Mesenchymal stem cell (in vitro differentiated cells and primary cell): ENCODE measurements around the gene QPRT.
"Not testable (repeated sequence)": the region's sequence is repeated elsewhere in the genome, so short reads cannot be mapped to it uniquely, and the experiment has no call there.

Experiments
- DNase-seq: peaks from one replicate; pipeline ENCODE4 v3.0.0-alpha.2; 2013
- H2AFZ ChIP-seq: one replicate; pipeline ENCODE4 v1.6.1; 2013; ENCODE audit warnings: low read depth, mild to moderate bottlenecking, control low read depth, inconsistent platforms, low read length, moderate library complexity
- H2AK5ac ChIP-seq: 2 replicates; pipeline ENCODE4 v1.6.1; 2013; ENCODE audit warnings: low read length, moderate library complexity, mild to moderate bottlenecking, inconsistent platforms; ENCODE audit not compliant: severe bottlenecking
- H2BK120ac ChIP-seq: one replicate; pipeline ENCODE4 v1.6.1; 2013; ENCODE audit warnings: low read depth, mild to moderate bottlenecking, inconsistent platforms, low read length, moderate library complexity
- H2BK12ac ChIP-seq, 2 experiments: one replicate each; pipeline ENCODE4 v1.6.1; 2013; ENCODE audit warnings: inconsistent platforms in 2 of 2, low read length in 2 of 2, mild to moderate bottlenecking in 2 of 2, moderate library complexity in 2 of 2, control low read depth in 1 of 2
- H2BK15ac ChIP-seq: one replicate; pipeline ENCODE4 v1.6.1; 2013; ENCODE audit warnings: mild to moderate bottlenecking, low read depth, inconsistent platforms; ENCODE audit not compliant: poor library complexity, severe bottlenecking
- H2BK5ac ChIP-seq: 2 replicates; pipeline ENCODE4 v1.6.1; 2013; ENCODE audit warnings: low read depth, mild to moderate bottlenecking, low read length, control low read depth, inconsistent platforms; ENCODE audit not compliant: poor library complexity, severe bottlenecking
- H3K14ac ChIP-seq, 2 experiments: one replicate each; pipeline ENCODE4 v1.6.1; 2013; ENCODE audit warnings: inconsistent platforms in 2 of 2, low read length in 2 of 2, control low read depth in 1 of 2, mild to moderate bottlenecking in 1 of 2, moderate library complexity in 1 of 2
- H3K18ac ChIP-seq, 2 experiments: one replicate each; pipeline ENCODE4 v1.6.1; 2013; ENCODE audit warnings: inconsistent platforms in 2 of 2, low read length in 2 of 2, control low read depth in 1 of 2, low read depth in 1 of 2, mild to moderate bottlenecking in 1 of 2
- H3K23ac ChIP-seq, 2 experiments: one replicate each; pipeline ENCODE4 v1.6.1; 2013; ENCODE audit warnings: inconsistent platforms in 2 of 2, low read length in 2 of 2, mild to moderate bottlenecking in 2 of 2, moderate library complexity in 2 of 2, control low read depth in 1 of 2
- H3K27ac ChIP-seq: 2 replicates; pipeline ENCODE4 v1.5.1; 2013; ENCODE audit warnings: mild to moderate bottlenecking, moderate library complexity, low read length, control low read depth, inconsistent platforms; ENCODE audit not compliant: poor library complexity, severe bottlenecking
- H3K27me3 ChIP-seq, 2 experiments: 2 replicates each; pipeline versions ENCODE4 v1.6.1 to v1.7.0; 2013; ENCODE audit warnings: low read length in 2 of 2, mild to moderate bottlenecking in 2 of 2, moderate library complexity in 2 of 2, control low read depth in 1 of 2, inconsistent platforms in 1 of 2; ENCODE audit not compliant: control insufficient read depth in 1 of 2, insufficient read depth in 1 of 2
- H3K36me3 ChIP-seq, 2 experiments: 2 replicates each; pipeline versions ENCODE4 v1.6.1 to v1.7.0; 2013; ENCODE audit warnings: low read length in 2 of 2, control low read depth in 1 of 2, inconsistent platforms in 1 of 2, low read depth in 1 of 2, mild to moderate bottlenecking in 1 of 2; ENCODE audit not compliant: insufficient read depth in 2 of 2, control insufficient read depth in 1 of 2
- H3K4ac ChIP-seq, 2 experiments: one replicate each; pipeline ENCODE4 v1.6.1; 2013; ENCODE audit warnings: inconsistent platforms in 2 of 2, low read length in 2 of 2, mild to moderate bottlenecking in 2 of 2, moderate library complexity in 2 of 2, control low read depth in 1 of 2, low read depth in 1 of 2
- H3K4me1 ChIP-seq: 2 replicates; pipeline ENCODE4 v1.6.1; 2013; ENCODE audit warnings: low read depth, low read length, control low read depth; ENCODE audit not compliant: control insufficient read depth, insufficient read depth
- H3K4me2 ChIP-seq: 2 replicates; pipeline ENCODE4 v1.6.1; 2013; ENCODE audit warnings: low read length, mild to moderate bottlenecking, inconsistent platforms; ENCODE audit not compliant: poor library complexity, severe bottlenecking
- H3K4me3 ChIP-seq, 2 experiments: 2 replicates each; pipeline versions ENCODE4 v1.5.1 to v1.7.0; 2013; ENCODE audit warnings: low read length in 2 of 2, mild to moderate bottlenecking in 2 of 2, control low read depth in 1 of 2, low read depth in 1 of 2; ENCODE audit not compliant: insufficient read depth in 1 of 2
- H3K79me1 ChIP-seq: replicated peaks from 2 replicates; pipeline ENCODE4 v1.6.1; 2013; ENCODE audit warnings: mild to moderate bottlenecking, control low read depth, low read length, inconsistent platforms; ENCODE audit not compliant: poor library complexity, severe bottlenecking
- H3K9ac ChIP-seq: 2 replicates; pipeline ENCODE4 v1.7.0; 2013; ENCODE audit warnings: mild to moderate bottlenecking, low read length, moderate library complexity
- H3K9me3 ChIP-seq: 2 replicates; pipeline ENCODE4 v1.7.0; 2013; ENCODE audit warnings: mild to moderate bottlenecking, low read length; ENCODE audit not compliant: control insufficient read depth
- H4K8ac ChIP-seq: one replicate; pipeline ENCODE4 v1.6.1; 2013; ENCODE audit warnings: inconsistent platforms, mild to moderate bottlenecking, low read length, moderate library complexity
- H4K91ac ChIP-seq: one replicate; pipeline ENCODE4 v1.6.1; 2013; ENCODE audit warnings: mild to moderate bottlenecking, low read length, inconsistent platforms
- WGBS: methylation state at CpG from one replicate; pipeline ENCODE4 v1.1.7; 2013; ENCODE audit warnings: mixed read lengths; 5-methylcytosine and 5-hydroxymethylcytosine counted together

QPRT gene

DNA sequence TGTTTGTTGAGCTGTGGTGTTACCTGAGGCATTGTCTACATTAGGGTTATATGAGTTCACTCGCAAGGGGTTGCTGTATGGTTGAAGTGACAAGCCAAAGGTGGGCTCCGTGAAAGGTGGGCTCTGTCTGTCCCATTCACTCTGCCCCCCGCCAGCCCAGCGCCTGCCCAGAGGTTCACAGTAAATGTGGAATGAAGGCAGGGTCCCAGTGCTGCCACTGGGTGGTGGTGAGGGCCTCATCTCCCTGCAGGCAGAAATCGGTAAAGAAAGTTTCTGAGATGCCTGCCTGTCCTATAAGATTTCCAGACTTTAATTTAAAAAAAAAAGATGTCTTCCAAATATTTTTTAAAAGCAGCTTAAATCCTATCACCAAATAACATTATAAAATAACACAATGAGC is 42.6 kb upstream of the QPRT start:
- not testable (repeated sequence) for H3K79me1 ChIP-seq, H3K9me3 ChIP-seq, H2BK15ac ChIP-seq, H4K91ac ChIP-seq, H3K4me3 ChIP-seq, H3K4ac ChIP-seq, H4K8ac ChIP-seq, H3K14ac ChIP-seq, H2AFZ ChIP-seq, H3K4me2 ChIP-seq, DNase-seq, H2BK12ac ChIP-seq, H2BK5ac ChIP-seq, H3K27me3 ChIP-seq, H3K9ac ChIP-seq, H3K36me3 ChIP-seq, H3K23ac ChIP-seq, H3K18ac ChIP-seq, H2BK120ac ChIP-seq, H2AK5ac ChIP-seq, H3K27ac ChIP-seq, H3K4me1 ChIP-seq
- no CpG with 5 or more reads among the region's 5 CpGs for WGBS

- not testable (repeated sequence) for H3K4me1 ChIP-seq, DNase-seq, H2AFZ ChIP-seq, H3K79me1 ChIP-seq, H2AK5ac ChIP-seq, H3K23ac ChIP-seq, H3K9ac ChIP-seq, H3K14ac ChIP-seq, H4K91ac ChIP-seq, H2BK5ac ChIP-seq, H3K18ac ChIP-seq, H3K27ac ChIP-seq, H3K27me3 ChIP-seq, H3K4me2 ChIP-seq, H2BK12ac ChIP-seq, H3K4ac ChIP-seq, H3K36me3 ChIP-seq, H3K4me3 ChIP-seq, H3K9me3 ChIP-seq, H4K8ac ChIP-seq, H2BK15ac ChIP-seq, H2BK120ac ChIP-seq
- WGBS: 96% methylated on average over 8 of the region's 8 CpGs
Observed at GRCh38 chr16:29638751-29639150, 40.2 kb upstream of the QPRT start.

- 85% methylated on average over 3 of the region's 3 CpGs for WGBS
Observed at GRCh38 chr16:29641561-29641960, 37.4 kb upstream of the QPRT start.

DNA sequence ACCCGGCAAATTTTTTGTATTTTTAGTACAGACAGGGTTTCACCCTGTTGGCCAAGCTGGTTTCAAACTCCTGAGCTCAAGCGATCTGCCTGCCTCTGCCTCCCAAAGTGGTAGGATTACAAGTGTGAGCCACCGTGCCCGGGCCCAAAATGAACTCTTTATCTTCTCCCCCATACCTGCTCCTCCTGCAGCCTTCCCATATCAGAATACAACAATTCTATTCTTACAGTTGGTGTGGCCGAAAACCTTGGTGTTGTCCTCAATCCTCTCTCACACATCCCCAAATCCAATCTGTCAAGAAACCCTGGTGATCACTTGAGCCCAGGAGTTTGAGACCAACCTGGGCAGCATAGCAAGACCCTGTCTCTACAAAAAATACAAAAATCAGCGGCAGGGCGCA is 35.4 kb upstream of the QPRT start:
- H2AFZ ChIP-seq: no peak overlapping the region
- H2BK5ac ChIP-seq: no peak overlapping the region
- WGBS: over 99% methylated on average over 7 of the region's 7 CpGs
- no peak overlapping the region for H3K14ac ChIP-seq
- H3K79me1 ChIP-seq: no peaks in the 10 kb centered on the region
- no peak overlapping the region for H2AK5ac ChIP-seq
- no peak overlapping the region for H3K9ac ChIP-seq
- no peak overlapping the region for H3K4me3 ChIP-seq
- H4K8ac ChIP-seq: no peak overlapping the region
- H3K36me3 ChIP-seq: no peaks in the 10 kb centered on the region
- no peak overlapping the region for H3K18ac ChIP-seq
- H2BK120ac ChIP-seq: no peak overlapping the region
- no peak overlapping the region for H3K27ac ChIP-seq
- no peak overlapping the region for H3K4me2 ChIP-seq
- no peaks in the 10 kb centered on the region for H3K27me3 ChIP-seq
- no peaks in the 10 kb centered on the region for H3K9me3 ChIP-seq
- no peak for DNase-seq
- H2BK12ac ChIP-seq: no peak overlapping the region
- no peak overlapping the region for H4K91ac ChIP-seq
- no peak overlapping the region for H3K4ac ChIP-seq
- H2BK15ac ChIP-seq: no peak overlapping the region
- H3K4me1 ChIP-seq: no peaks in the 10 kb centered on the region
- no peak overlapping the region for H3K23ac ChIP-seq

More at GRCh38 chr16:29641561-29641960, 37.4 kb upstream of the QPRT start:
- no peak overlapping the region for H3K18ac ChIP-seq
- H3K27ac ChIP-seq: no peak overlapping the region
- no peak overlapping the region for H4K91ac ChIP-seq
- no peaks in the 10 kb centered on the region for H3K27me3 ChIP-seq
- H3K4ac ChIP-seq: no peak overlapping the region
- H2BK15ac ChIP-seq: no peak overlapping the region
- H3K4me2 ChIP-seq: no peak overlapping the region
- no peak overlapping the region for H2BK5ac ChIP-seq
- DNase-seq: peak; percentile 14
- no peak overlapping the region for H3K4me3 ChIP-seq
- H2BK12ac ChIP-seq: no peak overlapping the region
- H4K8ac ChIP-seq: no peak overlapping the region
- H3K36me3 ChIP-seq: no peaks in the 10 kb centered on the region
- H3K9me3 ChIP-seq: no peaks in the 10 kb centered on the region
- no peak overlapping the region for H2AFZ ChIP-seq
- H3K23ac ChIP-seq: no peak overlapping the region
- no peaks in the 10 kb centered on the region for H3K79me1 ChIP-seq
- H2BK120ac ChIP-seq: no peak overlapping the region
- no peak overlapping the region for H3K14ac ChIP-seq
- no peaks in the 10 kb centered on the region for H3K4me1 ChIP-seq
- H2AK5ac ChIP-seq: no peak overlapping the region
- no peak overlapping the region for H3K9ac ChIP-seq
